A549 treated with dexamethasone at 1 μM for 4 hours (cell line): ENCODE data around the gene SRSF4. TPM values are rescaled to one million over a fixed set of nuclear protein-coding genes. Genes with fewer than 3 reads are reported as not detected.

Source experiments
- total RNA-seq: library from RNA; stranded (reverse); fragments of 200-300 nt; extraction: Qiagen RNA extraction; gene quantifications from 5 replicates; pipeline ENCODE4 v1.2.3, GENCODE V29; 2022

The SRSF4 gene
- 41.4 to 51.7 TPM (median 50.0 TPM) in 5 replicates for total RNA-seq

GRCh38 chr1:29181413-29182225 lies at the start of gene SRSF4:
TSS of gene SRSF4 (minus strand) at chr1:29181900. CDS start at chr1:29181752, 148 bp downstream.

GRCh38 chr1:29230553-29231378 lies 49.1 kb upstream of the SRSF4 start, which contains the start of gene MECR:
TSS of gene MECR (minus strand) at chr1:29230934. CDS start at chr1:29230906, 28 bp downstream.

GRCh38 chr1:29123887-29124365 lies 57.8 kb downstream of the SRSF4 start, which contains the start of gene TMEM200B:
TSS of gene TMEM200B (minus strand) at chr1:29123903. CDS start at chr1:29121828, 2,075 bp downstream.

Other genes starting within 250 kb of the SRSF4 start
- 0.05 to 0.11 TPM (median 0.06 TPM) in 5 replicates for gene TMEM200B, start 58.0 kb downstream of the SRSF4 start, total RNA-seq
- 17.5 to 20.9 TPM (median 19.6 TPM) in 5 replicates for gene MECR, start 49.0 kb upstream of the SRSF4 start, total RNA-seq
- gene PTPRU, start 54.6 kb upstream of the SRSF4 start, total RNA-seq = 5.5 to 10.8 TPM (median 8.2 TPM) in 5 replicates